ENCODE results near the gene ZSCAN20.

The ZSCAN20 gene

GRCh38 chr1:33500547-33500946 lies 28.1 kb downstream of the ZSCAN20 start:
- TF ChIP-seq CTCF (IDR thresholded peaks at IDR 0.05), result no peak

DNA sequence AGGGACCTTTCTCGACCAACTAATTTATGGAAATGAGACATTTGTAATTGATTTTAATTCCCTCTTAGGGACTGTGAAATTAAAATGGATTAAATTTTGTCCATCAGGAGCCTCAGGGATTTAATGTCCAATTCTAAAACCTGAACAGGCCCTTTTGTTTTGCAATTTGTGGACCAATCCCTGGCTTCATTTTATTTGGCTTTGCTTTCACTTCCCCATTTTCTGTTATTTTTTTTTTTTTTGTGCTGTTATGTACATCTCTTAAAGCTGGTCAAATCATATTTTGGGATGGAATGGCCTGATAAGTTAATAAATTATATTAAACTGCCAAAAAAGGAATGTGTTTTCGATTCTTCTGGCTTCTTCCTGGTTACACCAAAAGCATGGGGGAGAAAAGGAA lies 28.9 kb downstream of the ZSCAN20 start:
- no peak for TF ChIP-seq CTCF (IDR thresholded peaks at IDR 0.05)

DNA sequence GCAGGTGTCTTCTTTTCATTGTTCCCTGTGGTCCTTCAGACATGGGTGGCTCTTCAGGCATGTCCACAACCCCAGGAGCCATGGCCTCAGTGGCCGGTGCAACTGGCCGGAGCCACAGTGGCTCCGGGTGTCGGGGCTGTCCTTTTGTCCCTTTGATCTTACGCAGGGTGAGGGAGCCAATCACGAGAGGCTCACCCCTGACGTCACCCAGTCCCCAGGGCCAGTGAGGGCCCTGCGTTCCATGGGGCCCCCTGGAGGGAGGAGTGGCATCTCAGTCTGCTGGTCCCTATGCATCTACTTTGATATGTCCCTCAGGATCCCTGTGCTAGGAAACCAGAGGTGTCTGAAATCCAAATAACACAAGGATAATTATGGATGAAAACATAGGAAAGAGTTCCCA lies 29.3 kb downstream of the ZSCAN20 start:
- no peak for TF ChIP-seq CTCF (IDR thresholded peaks at IDR 0.05)

DNA sequence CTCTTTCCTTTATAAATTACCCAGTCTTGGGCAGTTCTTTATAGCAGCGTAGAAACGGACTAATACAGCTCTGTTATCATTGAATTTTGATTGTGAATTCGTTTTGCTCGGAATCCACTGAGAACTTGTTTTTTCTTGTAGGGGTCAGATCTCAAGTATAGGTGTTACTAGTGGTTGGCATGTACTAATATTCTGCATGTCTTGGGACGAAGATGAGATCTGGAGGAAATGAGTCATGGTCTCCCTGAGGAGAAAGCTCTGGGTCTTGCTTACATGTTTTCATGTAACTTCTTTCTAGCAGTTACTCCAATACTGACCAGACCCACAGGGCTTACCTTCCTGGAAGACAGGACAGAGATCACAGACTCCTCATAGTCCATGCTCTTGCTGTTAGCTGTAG lies 30.3 kb downstream of the ZSCAN20 start:
- TF ChIP-seq CTCF (IDR thresholded peaks at IDR 0.05), result no peak

GRCh38 chr1:33503506-33503905 lies 31.1 kb downstream of the ZSCAN20 start:
- no peak for TF ChIP-seq CTCF (IDR thresholded peaks at IDR 0.05)

DNA sequence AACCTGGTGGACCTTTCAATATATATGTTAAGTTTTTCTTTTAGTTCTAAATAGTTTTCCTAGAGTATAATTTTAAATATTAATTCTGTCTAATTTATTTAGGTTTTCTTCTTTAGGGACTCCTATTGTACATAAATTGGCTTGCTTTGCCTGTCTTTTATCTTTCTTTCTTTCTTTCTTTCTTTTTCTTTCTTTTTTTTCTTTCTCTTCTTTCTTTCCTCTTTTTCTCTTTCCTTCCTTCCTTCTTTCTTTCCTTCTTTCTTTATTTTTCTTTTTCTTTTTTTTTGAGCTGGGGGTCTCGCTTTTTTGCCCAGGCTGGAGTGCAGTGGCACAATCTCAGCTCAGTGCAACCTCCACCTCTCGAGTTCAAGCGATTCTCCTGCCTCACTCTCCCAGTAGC lies 35.2 kb downstream of the ZSCAN20 start:
- no peak for TF ChIP-seq CTCF (IDR thresholded peaks at IDR 0.05)

DNA sequence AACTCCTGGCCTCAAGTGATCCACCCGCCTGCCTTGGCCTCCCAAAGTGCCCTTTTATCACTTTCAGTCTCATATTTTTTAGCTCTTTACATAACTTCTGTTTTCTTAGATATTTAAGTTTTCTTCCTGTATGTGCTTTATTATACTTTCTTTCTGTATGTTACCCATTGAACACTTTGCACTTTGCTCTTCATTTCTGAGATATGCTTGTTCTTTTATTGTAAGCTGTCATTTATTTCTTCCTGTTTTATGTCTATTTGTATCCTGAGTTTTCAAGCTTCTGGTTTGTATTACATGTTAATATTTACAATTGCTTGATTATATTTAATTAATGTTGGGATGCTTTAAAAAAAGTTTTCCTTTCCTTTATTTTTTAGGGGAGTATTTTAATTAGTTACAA lies 35.7 kb downstream of the ZSCAN20 start:
- no peak for TF ChIP-seq CTCF (IDR thresholded peaks at IDR 0.05)

GRCh38 chr1:33512226-33513011 lies 40.0 kb downstream of the ZSCAN20 start:
- TF ChIP-seq CTCF (IDR thresholded peaks at IDR 0.05), result no peak
